NCI-H2081 treated with DMSO at 0.1 percent for 48 hours (cell line): Measurements from ENCODE around the gene MYH11.
"Not testable (repeated sequence)": the region's sequence is repeated elsewhere in the genome, so short reads cannot be mapped to it uniquely, and the experiment has no call there.

ENCODE experiments used
- DNase-seq: peaks from one replicate; lab custom pipeline; 2025; lab: John Stamatoyannopoulos, UW

Gene MYH11

GRCh38 chr16:15839204-15839603 lies 17.6 kb downstream of the MYH11 start:
- DNase-seq: not testable (repeated sequence)

GRCh38 chr16:15837761-15838160 lies 19.1 kb downstream of the MYH11 start:
- DNase-seq: no peak

- DNase-seq: no peak
Measured at GRCh38 chr16:15836965-15837611, 19.7 kb downstream of the MYH11 start.

GRCh38 chr16:15836074-15836473 lies 20.8 kb downstream of the MYH11 start:
- no peak for DNase-seq

GRCh38 chr16:15835136-15835878 lies 21.5 kb downstream of the MYH11 start:
- DNase-seq: no peak

GRCh38 chr16:15834502-15834901 lies 22.3 kb downstream of the MYH11 start:
- DNase-seq: no peak

- no peak for DNase-seq
Measured at GRCh38 chr16:15833541-15833940, 23.3 kb downstream of the MYH11 start.

- no peak for DNase-seq
Measured at GRCh38 chr16:15832241-15832640, 24.6 kb downstream of the MYH11 start.

GRCh38 chr16:15830832-15831451 lies 25.9 kb downstream of the MYH11 start:
- DNase-seq: no peak

- DNase-seq: no peak
Measured at GRCh38 chr16:15829460-15829859, 27.4 kb downstream of the MYH11 start.

- no peak for DNase-seq
Measured at GRCh38 chr16:15827709-15828343, 29.0 kb downstream of the MYH11 start.

GRCh38 chr16:15827299-15827698 lies 29.5 kb downstream of the MYH11 start:
- DNase-seq: no peak

- DNase-seq: no peak
Measured at GRCh38 chr16:15825750-15826305, 31.0 kb downstream of the MYH11 start.

- no peak for DNase-seq
Measured at GRCh38 chr16:15822957-15823356, 33.9 kb downstream of the MYH11 start.

GRCh38 chr16:15820837-15821236 lies 36.0 kb downstream of the MYH11 start:
- no peak for DNase-seq

GRCh38 chr16:15819046-15819445 lies 37.8 kb downstream of the MYH11 start:
- DNase-seq: no peak

GRCh38 chr16:15817446-15817845 lies 39.4 kb downstream of the MYH11 start:
- DNase-seq: no peak

GRCh38 chr16:15816228-15816627 lies 40.6 kb downstream of the MYH11 start:
- DNase-seq: no peak

- not testable (repeated sequence) for DNase-seq
Measured at GRCh38 chr16:15812401-15812750, 44.5 kb downstream of the MYH11 start.

- DNase-seq: no peak
Measured at GRCh38 chr16:15811481-15812400, 45.1 kb downstream of the MYH11 start.

- DNase-seq: no peak
Measured at GRCh38 chr16:15810949-15811348, 45.9 kb downstream of the MYH11 start.
